Cardiac muscle cell (in vitro differentiated cells and primary cell): ENCODE measurements around the gene GNAS. TPM values are rescaled to one million over a fixed set of nuclear protein-coding genes. Genes with fewer than 3 reads are reported as not detected.

Experiments used
- DNase-seq, 2 donors: peaks; one replicate each; pipeline versions ENCODE4 v3.0.0 to v3.0.0-alpha.2; 2010 to 2017; ENCODE audit warnings: low read depth in 1 of 2, low spot score in 1 of 2
- H3K27ac ChIP-seq: fragments of 200-600 bp; sonication (generic); 2 replicates; pipeline ENCODE4 v1.5.1; 2016
- H3K27me3 ChIP-seq: fragments of 200-600 bp; sonication (generic); 2 replicates; pipeline ENCODE4 v1.6.0; 2016; ENCODE audit warnings: control low read depth
- H3K36me3 ChIP-seq: fragments of 200-600 bp; sonication (generic); 2 replicates; pipeline ENCODE4 v1.5.1; 2016; ENCODE audit warnings: control low read depth
- H3K4me1 ChIP-seq: fragments of 200-600 bp; sonication (generic); 2 replicates; pipeline ENCODE4 v1.8.1; 2017; ENCODE audit warnings: low read depth, mild to moderate bottlenecking, mixed run types
- H3K4me3 ChIP-seq: fragments of 200-600 bp; sonication (generic); 2 replicates; pipeline ENCODE4 v1.5.1; 2016; ENCODE audit warnings: mild to moderate bottlenecking
- H3K9me3 ChIP-seq: fragments of 200-600 bp; sonication (generic); 2 replicates; pipeline ENCODE4 v1.5.1; 2017; ENCODE audit warnings: low read depth, mild to moderate bottlenecking, control low read depth
- CTCF ChIP-seq: IDR thresholded peaks from 2 replicates; pipeline ENCODE4 v1.5.1; 2012; ENCODE audit warnings: low read depth, mild to moderate bottlenecking, low read length
- polyA plus RNA-seq: library from polyadenylated mRNA; unstranded; fragments of >200 nt; fragmentation: Nextera tagmentation; extraction: Ambion mirVana; gene quantifications from 2 replicates; pipeline ENCODE4 v1.2.1, GENCODE V29; 2016
- total RNA-seq: library from RNA; depleted of rRNA; stranded (reverse); fragments of >200 nt; gene quantifications from 2 replicates; pipeline ENCODE4 v1.2.3, GENCODE V29; 2016

GNAS gene
- total and polyA plus RNA-seq, 2 experiments from 2014 or later, result 1,319 to 2,744 TPM

- no peak overlapping the region for H3K27ac ChIP-seq
- H3K4me1 ChIP-seq, result peaks cover 4% of the 10 kb centered on the region
- DNase-seq, result peak in 1 of 2 donors; percentile 50
- no peak overlapping the region for H3K4me3 ChIP-seq
- TF ChIP-seq CTCF, result no peak
- H3K36me3 ChIP-seq, result no peaks in the 10 kb centered on the region
- H3K27me3 ChIP-seq, result no peaks in the 10 kb centered on the region
- H3K9me3 ChIP-seq, result no peaks in the 10 kb centered on the region
Measured at GRCh38 chr20:58832457-58832856, 20.1 kb upstream of the GNAS start.

GRCh38 chr20:58833921-58834320 is 18.6 kb upstream of the GNAS start:
- Histone ChIP-seq H3K4me1 (no peaks in the 10 kb centered on the region), H3K27ac (no peak overlapping the region), H3K36me3 (no peaks in the 10 kb centered on the region), H3K27me3 (peaks cover under 1% of the 10 kb centered on the region), H3K9me3 (no peaks in the 10 kb centered on the region), H3K4me3 (no peak overlapping the region)
- DNase-seq, result peak in 1 of 2 donors; percentile 33
- no peak for TF ChIP-seq CTCF

- H3K27ac ChIP-seq, result no peak overlapping the region
- H3K9me3 ChIP-seq, result no peaks in the 10 kb centered on the region
- no peak for TF ChIP-seq CTCF
- H3K4me1 ChIP-seq, result no peaks in the 10 kb centered on the region
- H3K36me3 ChIP-seq, result no peaks in the 10 kb centered on the region
- H3K27me3 ChIP-seq, result peaks cover 14% of the 10 kb centered on the region
- no peak overlapping the region for H3K4me3 ChIP-seq
- no peak for DNase-seq
Measured at GRCh38 chr20:58835231-58835630, 17.3 kb upstream of the GNAS start.

GRCh38 chr20:58836616-58837204 is 15.8 kb upstream of the GNAS start:
- no peak for DNase-seq
- Histone ChIP-seq H3K4me1 (no peaks in the 10 kb centered on the region), H3K4me3 (no peak overlapping the region), H3K36me3 (no peaks in the 10 kb centered on the region), H3K27me3 (peaks cover 29% of the 10 kb centered on the region), H3K27ac (no peak overlapping the region), H3K9me3 (no peaks in the 10 kb centered on the region)
- TF ChIP-seq CTCF, result no peak

- no peaks in the 10 kb centered on the region for H3K9me3 ChIP-seq
- H3K4me3 ChIP-seq, result no peak overlapping the region
- H3K27me3 ChIP-seq, result peaks cover 39% of the 10 kb centered on the region
- no peak for DNase-seq
- TF ChIP-seq CTCF, result no peak
- H3K4me1 ChIP-seq, result no peaks in the 10 kb centered on the region
- no peak overlapping the region for H3K27ac ChIP-seq
- no peaks in the 10 kb centered on the region for H3K36me3 ChIP-seq
Measured at GRCh38 chr20:58837717-58838116, 14.8 kb upstream of the GNAS start.
